Amygdala (tissue), 56 donors: ENCODE measurements around the gene ADAMTS3.

ENCODE experiments used
- DNase-seq, 56 donors: peaks; one replicate each; lab custom pipeline; 2025; lab: John Stamatoyannopoulos, UW

The ADAMTS3 gene

GRCh38 chr4:72305620-72306019 lies 263.4 kb downstream of the ADAMTS3 start:
- DNase-seq = no peak

- no peak for DNase-seq
Measured at GRCh38 chr4:72305080-72305479, 263.9 kb downstream of the ADAMTS3 start.

GRCh38 chr4:72302981-72303704 lies 265.9 kb downstream of the ADAMTS3 start:
- peak in 13 of 56 donors; percentile 1 to 54 (median 9) for DNase-seq

- no peak for DNase-seq
Measured at GRCh38 chr4:72301759-72302158, 267.3 kb downstream of the ADAMTS3 start.

- DNase-seq = no peak
Measured at GRCh38 chr4:72300126-72300525, 268.9 kb downstream of the ADAMTS3 start.

GRCh38 chr4:72295966-72296557 lies 273.0 kb downstream of the ADAMTS3 start:
- DNase-seq = peak in 1 of 56 donors; percentile 14

GRCh38 chr4:72290737-72291136 lies 278.3 kb downstream of the ADAMTS3 start:
- DNase-seq = no peak

- DNase-seq = no peak
Measured at GRCh38 chr4:72286910-72287309, 282.1 kb downstream of the ADAMTS3 start.

GRCh38 chr4:72286185-72286584 lies 282.8 kb downstream of the ADAMTS3 start:
- no peak for DNase-seq

GRCh38 chr4:72283357-72283756 lies 285.7 kb downstream of the ADAMTS3 start:
- no peak for DNase-seq

GRCh38 chr4:72280252-72280651 lies 288.8 kb downstream of the ADAMTS3 start:
- no peak for DNase-seq

- no peak for DNase-seq
Measured at GRCh38 chr4:72275381-72275780, 293.6 kb downstream of the ADAMTS3 start.

GRCh38 chr4:72274251-72274650 lies 294.8 kb downstream of the ADAMTS3 start:
- no peak for DNase-seq

GRCh38 chr4:72255269-72255668 lies 313.8 kb downstream of the ADAMTS3 start:
- no peak for DNase-seq

- DNase-seq = no peak
Measured at GRCh38 chr4:72243641-72244040, 325.4 kb downstream of the ADAMTS3 start.

- DNase-seq = no peak
Measured at GRCh38 chr4:72239487-72240116, 329.4 kb downstream of the ADAMTS3 start.
